Prostate gland (tissue), 2 donors: ENCODE results near the gene ITPKB.

Experiments
- POLR2A ChIP-seq: fragments of 450-650 bp; IDR thresholded peaks from one replicate; pipeline ENCODE4 v1.6.1; 2016; ENCODE audit warnings: antibody characterized with exemption, mild to moderate bottlenecking
- POLR2AphosphoS5 ChIP-seq: sonication (generic); formaldehyde crosslinking; IDR thresholded peaks from one replicate; pipeline ENCODE4 v1.6.1; 2017; ENCODE audit warnings: antibody characterized with exemption
- TF ChIP-seq, protein P1 (sequence below), 4 experiments: fragments of 200-600 bp in 2 of 4; fragments of 450-650 bp in 2 of 4; sonication (generic) in 2 of 4; IDR thresholded peaks; 1 replicate in 3 of 4; 2 replicates in 1 of 4; pipeline ENCODE4 v1.5.1; 2016 to 2019; ENCODE audit warnings: antibody characterized with exemption in 4 of 4, mild to moderate bottlenecking in 2 of 4, moderate library complexity in 2 of 4

DNA sequence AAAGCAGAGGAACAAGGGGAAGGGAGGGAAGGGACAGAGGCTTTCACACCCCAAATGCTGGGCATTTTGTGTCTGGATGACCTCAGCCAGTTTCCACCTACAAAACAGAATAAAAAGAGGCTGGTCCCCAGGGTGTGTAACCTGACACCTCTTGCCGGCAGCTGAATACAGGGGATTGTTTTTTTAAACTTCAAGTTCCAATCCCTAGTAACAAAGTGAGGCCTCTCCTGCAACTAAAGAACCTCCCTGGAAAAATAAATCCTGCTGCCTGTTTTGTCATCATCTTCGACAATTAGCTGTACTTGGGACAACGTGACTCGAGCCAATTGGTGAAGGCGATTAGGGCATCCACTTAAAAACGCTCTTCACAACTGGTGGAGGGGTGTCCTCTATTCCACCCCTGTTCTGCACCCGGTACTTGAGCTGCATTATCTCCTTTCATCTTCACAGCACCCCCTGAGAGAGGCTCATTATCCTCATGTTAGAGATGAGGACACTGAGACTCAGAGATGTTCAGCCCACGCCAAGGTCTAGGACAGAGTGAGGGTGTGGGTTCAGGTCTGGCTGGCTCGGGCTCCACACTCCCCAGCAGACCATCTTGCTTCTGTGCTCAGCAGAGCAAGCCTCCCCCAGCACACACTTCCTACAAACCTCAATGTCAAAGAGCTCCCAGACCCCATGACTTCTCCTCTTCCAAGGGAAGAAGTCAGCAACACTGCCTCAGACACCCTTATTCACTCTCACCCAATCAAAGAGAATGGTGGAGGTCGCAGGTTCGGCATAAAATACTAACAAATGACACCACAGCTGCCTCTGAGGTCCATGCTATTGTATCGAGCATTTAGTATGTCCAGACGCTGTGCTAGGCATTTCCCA is 15.2 kb downstream of the ITPKB start:
- TF ChIP-seq, protein P1, sequence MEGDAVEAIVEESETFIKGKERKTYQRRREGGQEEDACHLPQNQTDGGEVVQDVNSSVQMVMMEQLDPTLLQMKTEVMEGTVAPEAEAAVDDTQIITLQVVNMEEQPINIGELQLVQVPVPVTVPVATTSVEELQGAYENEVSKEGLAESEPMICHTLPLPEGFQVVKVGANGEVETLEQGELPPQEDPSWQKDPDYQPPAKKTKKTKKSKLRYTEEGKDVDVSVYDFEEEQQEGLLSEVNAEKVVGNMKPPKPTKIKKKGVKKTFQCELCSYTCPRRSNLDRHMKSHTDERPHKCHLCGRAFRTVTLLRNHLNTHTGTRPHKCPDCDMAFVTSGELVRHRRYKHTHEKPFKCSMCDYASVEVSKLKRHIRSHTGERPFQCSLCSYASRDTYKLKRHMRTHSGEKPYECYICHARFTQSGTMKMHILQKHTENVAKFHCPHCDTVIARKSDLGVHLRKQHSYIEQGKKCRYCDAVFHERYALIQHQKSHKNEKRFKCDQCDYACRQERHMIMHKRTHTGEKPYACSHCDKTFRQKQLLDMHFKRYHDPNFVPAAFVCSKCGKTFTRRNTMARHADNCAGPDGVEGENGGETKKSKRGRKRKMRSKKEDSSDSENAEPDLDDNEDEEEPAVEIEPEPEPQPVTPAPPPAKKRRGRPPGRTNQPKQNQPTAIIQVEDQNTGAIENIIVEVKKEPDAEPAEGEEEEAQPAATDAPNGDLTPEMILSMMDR (IDR thresholded peaks at IDR 0.05), result no peak
- no peak for TF ChIP-seq POLR2A
- TF ChIP-seq POLR2AphosphoS5, result peak; percentile 20
